GM18505 (cell line): ENCODE results near the gene PCDHGB6.
"Not testable (repeated sequence)": the region's sequence is repeated elsewhere in the genome, so short reads cannot be mapped to it uniquely, and the experiment has no call there.

Experiments used
- ATAC-seq: cut with Tn5 transposase; IDR thresholded peaks from one replicate; pipeline ENCODE4 v1.9.1; 2021; ENCODE audit not compliant: unreplicated experiment
- POLR2A ChIP-seq: IDR thresholded peaks from 4 replicates; pipeline ENCODE4 v1.6.1; 2011; ENCODE audit warnings: borderline replicate concordance; ENCODE audit not compliant: insufficient read depth, insufficient read length; ENCODE audit errors: extremely low read depth

Gene PCDHGB6

GRCh38 chr5:141419074-141419880 lies 11.5 kb downstream of the PCDHGB6 start:
- ATAC-seq, result no peak
- no peak for TF ChIP-seq POLR2A

DNA sequence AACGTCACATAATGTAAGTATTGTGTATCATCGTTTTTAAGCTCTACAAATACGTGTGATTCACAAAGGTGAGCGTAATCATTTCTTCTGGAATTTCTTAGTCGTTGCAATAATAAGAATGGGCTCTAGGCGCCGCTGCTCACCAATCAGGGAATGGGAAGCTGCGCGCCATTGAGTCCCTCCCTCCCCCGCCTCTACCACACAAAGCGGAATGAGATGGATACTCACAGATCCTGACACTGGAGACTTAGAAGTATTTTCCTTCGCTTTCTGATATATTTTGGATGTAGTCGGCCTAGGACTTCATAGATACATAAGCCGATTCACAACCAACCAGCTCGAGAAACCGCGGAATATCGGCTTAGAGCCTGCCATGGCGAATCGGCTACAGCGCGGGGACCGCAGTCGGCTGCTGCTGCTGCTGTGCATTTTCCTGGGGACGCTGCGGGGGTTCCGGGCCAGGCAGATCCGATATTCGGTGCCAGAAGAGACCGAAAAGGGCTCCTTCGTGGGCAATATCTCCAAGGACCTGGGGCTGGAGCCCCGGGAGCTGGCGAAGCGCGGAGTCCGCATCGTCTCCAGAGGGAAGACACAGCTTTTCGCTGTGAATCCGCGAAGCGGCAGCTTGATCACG lies 13.2 kb downstream of the PCDHGB6 start, which contains the start of gene PCDHGA11:
Gene PCDHGA11 (plus strand): TSS at position 197 of the 634 bp plus-strand sequence. CDS start 177 bp downstream, at position 374.
- ATAC-seq, result peak; percentile 47
- TF ChIP-seq POLR2A, result no peak

DNA sequence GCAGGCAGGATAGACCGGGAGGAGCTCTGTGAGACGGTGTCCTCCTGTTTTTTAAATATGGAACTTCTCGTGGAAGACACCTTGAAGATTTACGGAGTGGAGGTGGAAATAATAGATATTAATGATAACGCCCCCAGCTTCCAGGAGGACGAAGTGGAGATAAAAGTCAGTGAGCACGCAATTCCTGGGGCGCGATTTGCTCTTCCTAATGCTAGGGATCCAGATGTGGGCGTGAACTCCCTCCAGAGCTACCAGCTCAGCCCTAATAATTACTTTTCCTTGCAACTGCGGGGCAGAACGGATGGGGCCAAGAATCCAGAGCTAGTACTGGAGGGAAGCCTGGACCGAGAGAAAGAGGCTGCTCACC lies 13.7 kb downstream of the PCDHGB6 start:
- no peak for ATAC-seq
- no peak for TF ChIP-seq POLR2A

DNA sequence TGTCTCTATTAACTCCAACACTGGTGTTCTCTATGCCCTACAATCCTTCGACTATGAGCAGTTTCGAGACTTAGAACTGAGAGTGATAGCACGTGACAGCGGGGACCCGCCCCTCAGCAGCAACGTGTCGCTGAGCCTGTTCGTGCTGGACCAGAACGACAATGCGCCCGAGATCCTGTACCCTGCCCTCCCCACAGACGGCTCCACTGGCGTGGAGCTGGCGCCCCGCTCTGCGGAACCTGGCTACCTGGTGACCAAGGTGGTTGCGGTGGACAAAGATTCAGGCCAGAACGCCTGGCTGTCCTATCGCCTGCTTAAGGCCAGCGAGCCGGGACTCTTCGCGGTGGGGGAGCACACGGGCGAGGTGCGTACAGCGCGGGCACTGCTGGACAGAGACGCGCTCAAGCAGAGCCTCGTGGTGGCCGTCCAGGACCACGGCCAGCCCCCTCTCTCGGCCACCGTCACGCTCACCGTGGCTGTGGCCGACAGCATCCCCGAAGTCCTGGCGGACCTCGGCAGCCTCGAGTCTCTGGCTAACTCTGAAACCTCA lies 15.0 kb downstream of the PCDHGB6 start:
- TF ChIP-seq POLR2A, result no peak
- ATAC-seq, result no peak

DNA sequence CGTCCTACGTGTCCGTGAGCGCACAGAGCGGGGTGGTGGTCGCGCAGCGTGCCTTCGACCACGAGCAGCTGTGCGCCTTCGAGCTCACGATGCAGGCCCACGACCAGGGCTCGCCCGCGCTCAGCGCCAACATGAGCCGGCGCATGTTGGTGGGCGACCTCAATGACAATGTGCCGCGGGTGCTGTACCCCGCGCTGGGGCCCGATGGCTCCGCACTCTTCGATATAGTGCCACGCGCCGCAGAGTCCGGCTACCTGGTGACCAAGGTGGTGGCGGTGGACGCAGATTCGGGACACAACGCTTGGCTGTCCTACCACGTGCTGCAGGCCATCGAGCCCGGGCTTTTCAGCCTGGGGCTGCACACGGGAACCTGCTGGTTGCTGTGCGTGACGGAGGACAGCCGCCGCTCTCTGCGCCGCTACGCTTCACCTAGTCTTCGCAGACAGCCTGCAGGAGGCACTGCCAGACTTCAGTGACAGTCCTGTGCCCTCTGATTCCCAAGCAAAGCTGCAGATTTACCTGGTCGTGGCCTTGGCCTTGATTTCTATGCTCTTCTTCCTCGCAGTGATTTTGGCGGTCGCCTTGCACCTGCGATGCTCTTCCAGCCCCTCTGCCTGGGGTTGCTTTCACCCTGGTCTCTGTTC lies 20.1 kb downstream of the PCDHGB6 start:
- no peak for TF ChIP-seq POLR2A
- no peak for ATAC-seq

- peak; percentile 92 for ATAC-seq
- no peak for TF ChIP-seq POLR2A
Measured at GRCh38 chr5:141430332-141431113, 22.7 kb downstream of the PCDHGB6 start, which contains the start of gene PCDHGA12. Gene PCDHGA12, plus strand, starts transcription at chr5:141430507. Its CDS starts 253 bp downstream, at chr5:141430760.

GRCh38 chr5:141431286-141431685 lies 23.5 kb downstream of the PCDHGB6 start:
- peak; percentile 46 for ATAC-seq
- no peak for TF ChIP-seq POLR2A

GRCh38 chr5:141432308-141432707 lies 24.5 kb downstream of the PCDHGB6 start:
- ATAC-seq, result not testable (repeated sequence)

- ATAC-seq, result not testable (repeated sequence)
Measured at GRCh38 chr5:141432726-141433125, 24.9 kb downstream of the PCDHGB6 start.

DNA sequence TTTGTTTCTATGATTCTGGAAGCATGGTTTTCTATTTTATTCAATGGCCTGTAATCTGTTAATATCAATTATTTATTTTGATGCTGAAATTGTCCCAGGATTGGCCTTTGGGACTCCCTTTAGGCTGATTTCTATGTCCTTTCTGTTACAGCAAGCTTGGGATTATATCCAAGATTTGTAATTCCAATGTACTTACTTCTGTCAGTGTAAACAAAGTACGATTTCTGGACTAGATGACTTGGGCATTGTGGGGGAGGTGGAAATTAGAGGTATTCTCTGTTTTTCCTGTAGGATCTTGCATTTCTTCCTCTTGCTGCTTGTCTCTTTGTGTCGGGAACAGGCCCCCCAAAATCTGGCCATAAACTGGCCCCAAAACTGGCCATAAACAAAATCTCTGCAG lies 26.2 kb downstream of the PCDHGB6 start:
- ATAC-seq, result no peak
- no peak for TF ChIP-seq POLR2A

- no peak for ATAC-seq
- no peak for TF ChIP-seq POLR2A
Measured at GRCh38 chr5:141437221-141437620, 29.4 kb downstream of the PCDHGB6 start.

DNA sequence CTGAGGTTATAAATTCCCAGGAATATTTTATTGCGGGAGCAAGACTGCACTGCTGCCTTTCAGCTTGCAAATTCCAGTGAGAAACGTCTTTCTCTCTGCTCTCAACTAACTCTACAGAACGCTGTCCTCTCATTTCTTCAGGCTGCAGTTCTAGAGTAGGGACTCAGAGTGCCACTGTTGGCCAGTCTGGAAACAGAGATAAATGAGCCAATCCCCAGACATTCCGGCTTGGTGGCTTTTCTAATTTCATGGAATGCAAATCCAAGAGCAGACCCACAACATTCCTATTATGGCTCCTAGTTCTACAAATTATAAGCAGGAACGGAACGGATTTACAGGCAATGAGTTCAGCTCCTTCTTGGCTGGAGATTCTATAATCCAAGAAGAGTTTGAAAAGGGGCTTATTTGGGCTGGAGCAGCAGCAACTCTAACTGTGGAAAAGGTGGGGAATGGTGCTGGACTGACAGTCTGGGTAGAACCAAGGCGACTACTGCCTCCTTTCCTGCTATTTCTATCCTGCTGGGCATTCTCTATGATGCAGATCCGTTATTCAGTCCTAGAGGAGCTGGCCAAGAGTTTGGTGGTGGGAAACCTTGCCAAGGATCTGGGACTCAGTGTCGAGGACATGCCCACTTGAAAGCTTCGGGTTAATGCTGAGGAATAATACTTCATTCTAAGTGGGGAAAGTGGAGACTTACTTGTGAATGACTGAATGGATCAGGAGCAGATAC lies 31.8 kb downstream of the PCDHGB6 start:
- no peak for TF ChIP-seq POLR2A
- no peak for ATAC-seq
